Gastroesophageal sphincter (tissue), 3 donors: Measurements from ENCODE around the gene CREB3L4.

Experiments
- EP300 ChIP-seq: sonication (generic); formaldehyde crosslinking; IDR thresholded peaks from one replicate; pipeline ENCODE4 v1.6.1; 2017; ENCODE audit warnings: antibody characterized with exemption, mild to moderate bottlenecking
- POLR2A ChIP-seq, 2 donors: fragments of 450-650 bp; IDR thresholded peaks; one replicate each; pipeline ENCODE4 v1.6.1; 2017; ENCODE audit warnings: antibody characterized with exemption in 2 of 2, mild to moderate bottlenecking in 2 of 2, moderate library complexity in 1 of 2
- POLR2AphosphoS5 ChIP-seq: sonication (generic); formaldehyde crosslinking; IDR thresholded peaks from one replicate; pipeline ENCODE4 v1.6.1; 2017; ENCODE audit warnings: antibody characterized with exemption
- TF ChIP-seq, protein P1 (sequence below), 4 experiments: fragments of 200-600 bp in 2 of 4; fragments of 450-650 bp in 2 of 4; sonication (generic) in 1 of 4; IDR thresholded peaks; one replicate each; pipeline ENCODE4 v1.5.1; 2017 to 2019; ENCODE audit warnings: antibody characterized with exemption in 4 of 4, mild to moderate bottlenecking in 2 of 4, moderate library complexity in 2 of 4

DNA sequence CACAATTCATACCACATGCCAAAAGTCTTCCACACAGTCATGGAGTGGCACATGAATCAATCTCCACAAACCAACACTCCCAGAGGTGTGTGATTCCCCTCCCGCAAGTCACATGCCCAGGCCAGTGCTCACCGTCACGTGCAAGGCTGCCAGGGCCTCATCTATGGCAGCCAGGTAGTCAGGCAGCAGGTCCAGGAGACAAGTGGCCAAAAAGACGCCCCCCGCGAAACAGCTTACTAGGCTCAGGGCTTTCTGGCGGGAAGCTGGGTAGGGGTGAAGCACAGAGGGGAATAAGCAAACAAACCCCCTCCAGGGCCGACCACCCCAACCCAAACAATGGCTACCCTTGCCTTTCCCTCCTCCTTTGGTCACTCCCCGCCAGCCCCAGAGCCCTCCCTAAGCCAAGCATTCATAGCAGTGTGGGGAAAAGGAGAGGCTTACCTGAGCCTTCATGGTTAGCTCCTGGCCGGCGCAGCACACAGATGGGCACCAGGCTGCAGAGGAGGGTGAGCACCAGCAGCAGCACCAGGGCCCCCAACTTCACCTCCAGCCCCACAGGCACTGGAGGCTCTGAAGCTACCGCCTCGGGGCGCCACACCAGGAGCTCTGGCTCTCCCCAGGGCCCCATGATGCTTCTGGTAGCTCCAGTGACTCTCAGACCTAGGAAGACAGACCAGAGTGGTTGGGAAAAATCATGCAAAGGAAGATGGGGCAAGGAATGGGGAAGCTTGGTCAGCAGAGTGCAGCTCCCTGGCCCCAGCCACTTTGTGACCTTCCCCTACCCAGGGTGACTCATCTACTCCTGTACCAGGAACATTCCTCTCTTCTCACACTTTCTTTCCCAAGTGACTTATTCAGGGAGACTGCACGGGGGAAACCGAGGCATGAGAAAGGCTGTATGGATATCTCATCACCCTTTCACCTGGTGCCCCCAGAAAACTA is 5.3 kb upstream of the CREB3L4 start:
- TF ChIP-seq, protein P1, sequence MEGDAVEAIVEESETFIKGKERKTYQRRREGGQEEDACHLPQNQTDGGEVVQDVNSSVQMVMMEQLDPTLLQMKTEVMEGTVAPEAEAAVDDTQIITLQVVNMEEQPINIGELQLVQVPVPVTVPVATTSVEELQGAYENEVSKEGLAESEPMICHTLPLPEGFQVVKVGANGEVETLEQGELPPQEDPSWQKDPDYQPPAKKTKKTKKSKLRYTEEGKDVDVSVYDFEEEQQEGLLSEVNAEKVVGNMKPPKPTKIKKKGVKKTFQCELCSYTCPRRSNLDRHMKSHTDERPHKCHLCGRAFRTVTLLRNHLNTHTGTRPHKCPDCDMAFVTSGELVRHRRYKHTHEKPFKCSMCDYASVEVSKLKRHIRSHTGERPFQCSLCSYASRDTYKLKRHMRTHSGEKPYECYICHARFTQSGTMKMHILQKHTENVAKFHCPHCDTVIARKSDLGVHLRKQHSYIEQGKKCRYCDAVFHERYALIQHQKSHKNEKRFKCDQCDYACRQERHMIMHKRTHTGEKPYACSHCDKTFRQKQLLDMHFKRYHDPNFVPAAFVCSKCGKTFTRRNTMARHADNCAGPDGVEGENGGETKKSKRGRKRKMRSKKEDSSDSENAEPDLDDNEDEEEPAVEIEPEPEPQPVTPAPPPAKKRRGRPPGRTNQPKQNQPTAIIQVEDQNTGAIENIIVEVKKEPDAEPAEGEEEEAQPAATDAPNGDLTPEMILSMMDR (IDR thresholded peaks at IDR 0.05) = no peak
- TF ChIP-seq POLR2A (IDR thresholded peaks at IDR 0.05) (no peak), POLR2AphosphoS5 (no peak), EP300 (no peak)
